H9 (cell line): ENCODE measurements around the gene CDK14. TPM values are rescaled to one million over a fixed set of nuclear protein-coding genes. Genes with fewer than 3 reads are reported as not detected.

ENCODE experiments used
- DNase-seq: peaks from one replicate; pipeline ENCODE4 v3.0.0-alpha.2; 2017
- H2AFZ ChIP-seq: one replicate; pipeline ENCODE4 v1.6.1; 2013; ENCODE audit warnings: mild to moderate bottlenecking, low read length, control low read depth, moderate library complexity
- H2AK5ac ChIP-seq: 2 replicates; pipeline ENCODE4 v1.6.1; 2013; ENCODE audit warnings: low read length, control low read depth, mixed read lengths; ENCODE audit not compliant: insufficient read length
- H2BK120ac ChIP-seq: one replicate; pipeline ENCODE4 v1.6.1; 2013; ENCODE audit warnings: low read depth, mild to moderate bottlenecking, low read length, control low read depth, inconsistent platforms; ENCODE audit not compliant: poor library complexity, severe bottlenecking
- H2BK12ac ChIP-seq: 2 replicates; pipeline ENCODE4 v1.6.1; 2013; ENCODE audit warnings: low read length, control low read depth, mixed read lengths, low read depth; ENCODE audit not compliant: insufficient read length
- H2BK15ac ChIP-seq: 2 replicates; pipeline ENCODE4 v1.6.1; 2013; ENCODE audit warnings: low read depth, low read length, control low read depth
- H2BK20ac ChIP-seq: one replicate; pipeline ENCODE4 v1.6.1; 2013; ENCODE audit warnings: low read depth, mild to moderate bottlenecking, low read length, control low read depth, inconsistent platforms; ENCODE audit not compliant: poor library complexity, severe bottlenecking
- H2BK5ac ChIP-seq: 2 replicates; pipeline ENCODE4 v1.6.1; 2013; ENCODE audit warnings: low read length, control low read depth, mixed read lengths; ENCODE audit not compliant: insufficient read length
- H3K14ac ChIP-seq: 2 replicates; pipeline ENCODE4 v1.6.1; 2013; ENCODE audit warnings: low read length, control low read depth; ENCODE audit not compliant: insufficient read depth
- H3K18ac ChIP-seq: 2 replicates; pipeline ENCODE4 v1.6.1; 2013; ENCODE audit warnings: low read depth, mild to moderate bottlenecking, mixed read lengths, low read length, control low read depth; ENCODE audit not compliant: insufficient read length
- H3K23ac ChIP-seq: 2 replicates; pipeline ENCODE4 v1.6.1; 2013; ENCODE audit warnings: low read length, control low read depth, mixed read lengths, low read depth; ENCODE audit not compliant: insufficient read length
- H3K23me2 ChIP-seq: 2 replicates; pipeline ENCODE4 v1.6.1; 2013; ENCODE audit warnings: low read depth, mild to moderate bottlenecking, mixed read lengths, low read length, control low read depth; ENCODE audit not compliant: insufficient read length, poor library complexity, severe bottlenecking
- H3K27ac ChIP-seq: 2 replicates; pipeline ENCODE4 v1.5.1; 2013; ENCODE audit warnings: low read length, control low read depth, mixed read lengths, low read depth; ENCODE audit not compliant: insufficient read length
- H3K27me3 ChIP-seq: 2 replicates; pipeline ENCODE4 v1.6.1; 2013; ENCODE audit warnings: low read length, control low read depth, inconsistent platforms; ENCODE audit not compliant: insufficient read depth
- H3K4ac ChIP-seq: 2 replicates; pipeline ENCODE4 v1.6.1; 2013; ENCODE audit warnings: low read depth, mild to moderate bottlenecking, control low read depth, inconsistent platforms, low read length, moderate library complexity
- H3K4me1 ChIP-seq: 2 replicates; pipeline ENCODE4 v1.6.1; 2013; ENCODE audit warnings: low read length, control low read depth, inconsistent platforms; ENCODE audit not compliant: insufficient read depth
- H3K4me2 ChIP-seq: 2 replicates; pipeline ENCODE4 v1.6.1; 2013; ENCODE audit warnings: low read length, control low read depth, mixed read lengths; ENCODE audit not compliant: insufficient read length, insufficient read depth
- H3K56ac ChIP-seq: 2 replicates; pipeline ENCODE4 v1.6.1; 2013; ENCODE audit warnings: low read depth, mild to moderate bottlenecking, mixed read lengths, low read length, control low read depth; ENCODE audit not compliant: insufficient read length
- H3K79me1 ChIP-seq: 2 replicates; pipeline ENCODE4 v1.6.1; 2013; ENCODE audit warnings: low read depth, mild to moderate bottlenecking, moderate library complexity, low read length, control low read depth, inconsistent platforms; ENCODE audit not compliant: insufficient read depth, poor library complexity, severe bottlenecking
- H3K79me2 ChIP-seq: 2 replicates; pipeline ENCODE4 v1.6.1; 2013; ENCODE audit warnings: low read length, control low read depth, inconsistent platforms; ENCODE audit not compliant: insufficient read depth
- H3K9ac ChIP-seq: 2 replicates; pipeline ENCODE4 v1.6.1; 2013; ENCODE audit warnings: low read length, control low read depth, mixed read lengths; ENCODE audit not compliant: insufficient read length; ENCODE audit errors: extremely low read depth
- H3K9me3 ChIP-seq: one replicate; pipeline ENCODE4 v1.6.1; 2013; ENCODE audit warnings: low read depth, low read length, inconsistent platforms; ENCODE audit not compliant: control insufficient read depth
- H3T11ph ChIP-seq: one replicate; pipeline ENCODE4 v1.6.1; 2013; ENCODE audit warnings: mild to moderate bottlenecking, low read length, control low read depth, inconsistent platforms
- H4K20me1 ChIP-seq: one replicate; pipeline ENCODE4 v1.6.1; 2013; ENCODE audit not compliant: control insufficient read depth, insufficient read length, insufficient read depth
- H4K5ac ChIP-seq: 2 replicates; pipeline ENCODE4 v1.6.1; 2013; ENCODE audit warnings: low read depth, mild to moderate bottlenecking, mixed read lengths, low read length, control low read depth; ENCODE audit not compliant: insufficient read length
- H4K8ac ChIP-seq: replicated peaks from 2 replicates; pipeline ENCODE4 v1.6.1; 2013; ENCODE audit warnings: low read length, control low read depth, mixed read lengths, low read depth; ENCODE audit not compliant: insufficient read length
- H4K91ac ChIP-seq: 2 replicates; pipeline ENCODE4 v1.6.1; 2013; ENCODE audit warnings: low read depth, mild to moderate bottlenecking, moderate library complexity, mixed read lengths, low read length, control low read depth; ENCODE audit not compliant: insufficient read length
- H3K27ac Mint-ChIP-seq, 3 experiments: 2 replicates in 2 of 3; 3 replicates in 1 of 3; pipeline ENCODE4 v1.8.0; 2020 to 2021; ENCODE audit warnings: mixed read lengths in 3 of 3, mild to moderate bottlenecking in 1 of 3, moderate library complexity in 1 of 3
- H3K27me3 Mint-ChIP-seq: 2 replicates; pipeline ENCODE4 v1.8.0; 2021; ENCODE audit warnings: low read depth, mild to moderate bottlenecking, moderate library complexity, mixed read lengths
- H3K36me3 Mint-ChIP-seq, 3 experiments: 2 replicates in 2 of 3; 3 replicates in 1 of 3; pipeline ENCODE4 v1.8.0; 2020 to 2021; ENCODE audit warnings: low read depth in 3 of 3, mixed read lengths in 3 of 3; ENCODE audit not compliant: insufficient read depth in 1 of 3
- H3K4me1 Mint-ChIP-seq, 2 experiments: 2 replicates each; pipeline ENCODE4 v1.8.0; 2020; ENCODE audit warnings: mixed read lengths in 2 of 2
- H3K4me3 Mint-ChIP-seq, 2 experiments: 2 replicates in 1 of 2; 3 replicates in 1 of 2; pipeline ENCODE4 v1.8.0; 2020 to 2021; ENCODE audit warnings: mild to moderate bottlenecking in 2 of 2, mixed read lengths in 2 of 2, moderate library complexity in 1 of 2
- H3K9me3 Mint-ChIP-seq, 2 experiments: 2 replicates in 1 of 2; 3 replicates in 1 of 2; pipeline ENCODE4 v1.8.0; 2020; ENCODE audit warnings: mild to moderate bottlenecking in 2 of 2, mixed read lengths in 2 of 2, moderate library complexity in 1 of 2
- CTCF ChIP-seq: fragments of 200-600 bp; sonication (generic); conservative IDR thresholded peaks from 3 replicates; pipeline ENCODE4 v1.8.0; 2021; ENCODE audit warnings: antibody characterized with exemption, mild to moderate bottlenecking
- WGBS: extraction: QIAGEN DNeasy Blood & Tissue Kit; methylation state at CpG from one replicate; pipeline ENCODE4 v1.1.7; 2013; ENCODE audit warnings: missing lambda C conversion rate, low lambda C conversion rate, mixed read lengths; ENCODE audit not compliant: insufficient read length; ENCODE audit errors: extremely low coverage; 5-methylcytosine and 5-hydroxymethylcytosine counted together
- total RNA-seq: library from RNA; stranded (reverse); gene quantifications from 2 replicates; pipeline ENCODE4 v1.2.1, GENCODE V29; 2021

The CDK14 gene
- total RNA-seq, 1 experiment from 2014 or later = 23.9 TPM

GRCh38 chr7:90817846-90818245, 221.7 kb downstream of the CDK14 start:
- Mint-ChIP-seq H3K36me3 (peaks cover 0 to 15% (median 7%) of the 10 kb centered on the region in 3 experiments; a peak in 6 of 7 replicates), H3K27me3 (no peaks in the 10 kb centered on the region), H3K4me1 (peaks cover 11 to 17% of the 10 kb centered on the region in 2 experiments), H3K27ac (peak overlapping the region; percentile 0 to 89 (median 13); a peak in 4 of 7 replicates), H3K4me3 (no peak overlapping the region), H3K9me3 (no peaks in the 10 kb centered on the region; a peak in 1 of 5 replicates)
- Histone ChIP-seq H2AK5ac (no peak overlapping the region), H3K23me2 (no peaks in the 10 kb centered on the region), H2BK15ac (no peak overlapping the region), H4K8ac (no peak overlapping the region), H3K23ac (no peak overlapping the region), H4K20me1 (no peaks in the 10 kb centered on the region), H2BK20ac (no peak overlapping the region), H3K27me3 (no peaks in the 10 kb centered on the region), H3K56ac (no peak overlapping the region), H3K18ac (no peak overlapping the region), H2AFZ (no peak overlapping the region), H4K91ac (no peak overlapping the region), H3K79me1 (no peaks in the 10 kb centered on the region), H2BK5ac (no peak overlapping the region), H3K4me2 (no peak overlapping the region), H3K9ac (no peak overlapping the region), H3K9me3 (no peaks in the 10 kb centered on the region), H3K14ac (no peak overlapping the region), H4K5ac (no peak overlapping the region), H3K27ac (no peak overlapping the region), H2BK120ac (no peak overlapping the region), H3K4me1 (no peaks in the 10 kb centered on the region; the same call in 1 of the 2 replicates), H2BK12ac (no peak overlapping the region), H3K4ac (no peak overlapping the region), H3K79me2 (0 out of 2 replicates have a peak, but pooled peaks cover 1% of the 10 kb centered on the region), H3T11ph (no peak overlapping the region)
- no peak for TF ChIP-seq CTCF
- no peak for DNase-seq
- WGBS = no CpG with 5 or more reads among the region's 2 CpGs
